Chondrocyte (in vitro differentiated cells): ENCODE results near the gene NYNRIN. TPM values are rescaled to one million over a fixed set of nuclear protein-coding genes. Genes with fewer than 3 reads are reported as not detected.

Experiments
- DNase-seq: peaks from one replicate; pipeline ENCODE4 v3.0.0; 2021; ENCODE audit warnings: mixed read lengths, low spot score
- H3K27ac Mint-ChIP-seq: one replicate; pipeline ENCODE4 v1.8.0; 2021; ENCODE audit warnings: mild to moderate bottlenecking, moderate library complexity, mixed read lengths; ENCODE audit not compliant: unreplicated experiment
- H3K27me3 Mint-ChIP-seq: 2 replicates; pipeline ENCODE4 v1.8.0; 2021; ENCODE audit warnings: low read depth, mixed read lengths
- H3K36me3 Mint-ChIP-seq: 2 replicates; pipeline ENCODE4 v1.8.0; 2021; ENCODE audit warnings: low read depth, mixed read lengths
- H3K4me1 Mint-ChIP-seq: 2 replicates; pipeline ENCODE4 v1.8.0; 2021; ENCODE audit warnings: low read depth, mild to moderate bottlenecking, mixed read lengths
- H3K4me3 Mint-ChIP-seq: one replicate; pipeline ENCODE4 v1.8.0; 2021; ENCODE audit warnings: mild to moderate bottlenecking, moderate library complexity, mixed read lengths; ENCODE audit not compliant: unreplicated experiment
- H3K9me3 Mint-ChIP-seq: 2 replicates; pipeline ENCODE4 v1.8.0; 2021; ENCODE audit warnings: low read depth, mixed read lengths
- CTCF ChIP-seq: fragments of 200-600 bp; sonication (generic); IDR thresholded peaks from 2 replicates; pipeline ENCODE4 v1.5.0; 2021; ENCODE audit warnings: antibody characterized with exemption, mild to moderate bottlenecking, moderate library complexity
- total RNA-seq: library from RNA; stranded (reverse); gene quantifications from 3 replicates; pipeline ENCODE4 v1.2.1, GENCODE V29; 2021

Gene NYNRIN
- total RNA-seq, 1 donor from 2014 or later: 21.0 TPM

GRCh38 chr14:24439830-24440605 lies 41.2 kb downstream of the NYNRIN start:
- Mint-ChIP-seq H3K4me1 (peaks cover 38% of the 10 kb centered on the region), H3K27ac (no peak overlapping the region), H3K36me3 (peaks cover 8% of the 10 kb centered on the region), H3K27me3 (no peaks in the 10 kb centered on the region), H3K4me3 (no peak overlapping the region), H3K9me3 (no peaks in the 10 kb centered on the region)
- no peak for TF ChIP-seq CTCF
- DNase-seq: no peak

GRCh38 chr14:24440606-24441399 lies 42.0 kb downstream of the NYNRIN start:
- Mint-ChIP-seq H3K36me3 (peaks cover 8% of the 10 kb centered on the region), H3K27ac (peak overlapping the region; percentile 98)

GRCh38 chr14:24441485-24441884 lies 42.7 kb downstream of the NYNRIN start:
- H3K9me3 Mint-ChIP-seq: no peaks in the 10 kb centered on the region
- TF ChIP-seq CTCF: no peak
- H3K36me3 Mint-ChIP-seq: peaks cover 8% of the 10 kb centered on the region
- peak overlapping the region; percentile 88 for H3K4me3 Mint-ChIP-seq
- H3K27me3 Mint-ChIP-seq: no peaks in the 10 kb centered on the region
- H3K27ac Mint-ChIP-seq: peak overlapping the region; percentile 98
- DNase-seq: no peak
- peaks cover 33% of the 10 kb centered on the region for H3K4me1 Mint-ChIP-seq

More at GRCh38 chr14:24440606-24441399, 42.0 kb downstream of the NYNRIN start:
- Mint-ChIP-seq H3K4me1 (peaks cover 34% of the 10 kb centered on the region), H3K4me3 (peak overlapping the region; percentile 88), H3K27me3 (no peaks in the 10 kb centered on the region), H3K9me3 (no peaks in the 10 kb centered on the region)
- no peak for DNase-seq
- TF ChIP-seq CTCF: no peak

GRCh38 chr14:24441904-24442239 lies 43.1 kb downstream of the NYNRIN start:
- no peak for DNase-seq
- H3K27ac Mint-ChIP-seq: peak overlapping the region; percentile 98
- peak overlapping the region; percentile 88 for H3K4me3 Mint-ChIP-seq
- no peak for TF ChIP-seq CTCF
- peaks cover 29% of the 10 kb centered on the region for H3K4me1 Mint-ChIP-seq
- H3K36me3 Mint-ChIP-seq: peaks cover 6% of the 10 kb centered on the region
- no peaks in the 10 kb centered on the region for H3K9me3 Mint-ChIP-seq
- H3K27me3 Mint-ChIP-seq: no peaks in the 10 kb centered on the region

- H3K4me3 Mint-ChIP-seq: peak within 1 kb of the TSS; percentile 88
- peak within 1 kb of the TSS; percentile 98 for H3K27ac Mint-ChIP-seq
- peaks cover 29% of the 10 kb centered on the region for H3K4me1 Mint-ChIP-seq
- peak; percentile 98 for DNase-seq
- no peaks in the 10 kb centered on the region for H3K27me3 Mint-ChIP-seq
- peak; percentile 39 for TF ChIP-seq CTCF
- H3K9me3 Mint-ChIP-seq: no peaks in the 10 kb centered on the region
- peaks cover 6% of the 10 kb centered on the region for H3K36me3 Mint-ChIP-seq
These were observed 43.6 kb downstream of the NYNRIN start, which contains the start of gene SDR39U1 for GRCh38 chr14:24442240-24443052. Gene SDR39U1 (minus strand): TSS chr14:24442776. CDS start chr14:24442769, 7 bp downstream.
